T-helper 9 cell (primary cell): Measurements from ENCODE around the gene ATRNL1.
"Not testable (repeated sequence)": the region's sequence is repeated elsewhere in the genome, so short reads cannot be mapped to it uniquely, and the experiment has no call there.

Source experiments
- DNase-seq: peaks from one replicate; pipeline ENCODE4 v3.0.0-alpha.2; 2020

Gene ATRNL1

DNA sequence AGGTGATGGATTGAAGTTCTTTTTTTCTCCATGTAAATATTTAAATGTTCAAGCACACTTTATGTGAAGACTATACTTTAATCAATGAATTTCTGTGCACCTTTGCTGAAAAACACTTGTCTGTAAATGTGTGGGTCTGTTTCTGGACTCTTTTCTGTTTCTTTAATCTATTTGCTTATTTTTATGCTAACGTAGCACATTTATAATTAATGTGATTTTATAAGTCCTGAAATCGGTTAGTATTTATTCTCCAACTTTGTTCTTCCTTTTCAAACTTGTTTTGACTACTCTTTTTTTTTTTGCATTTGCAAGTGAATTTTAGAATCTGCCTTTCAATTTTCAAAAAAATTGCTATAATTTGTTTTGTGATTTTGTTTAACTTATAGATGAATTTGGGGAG lies 334.4 kb downstream of the ATRNL1 start:
- no peak for DNase-seq

- no peak for DNase-seq
Observed at GRCh38 chr10:115432188-115432819, 339.1 kb downstream of the ATRNL1 start.

DNA sequence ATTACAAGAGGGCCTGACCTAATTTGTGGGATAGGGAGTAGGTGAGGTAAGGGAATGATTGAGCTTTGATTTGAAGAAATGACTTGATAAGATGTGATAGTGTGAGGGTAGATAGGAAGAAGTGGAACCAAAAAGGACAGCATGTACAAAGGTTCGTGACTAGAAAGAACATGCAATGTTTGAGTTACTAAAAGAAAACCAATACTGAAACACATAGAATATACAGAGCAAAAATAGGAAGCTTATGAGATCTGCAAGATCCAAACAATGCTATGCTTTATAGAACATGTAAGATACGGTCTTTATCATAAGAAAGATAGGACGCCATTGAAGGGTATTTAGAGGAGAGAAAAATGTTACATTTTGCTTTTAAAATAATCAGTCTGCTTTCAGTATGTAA lies 343.8 kb downstream of the ATRNL1 start:
- DNase-seq: no peak

- no peak for DNase-seq
Observed at GRCh38 chr10:115441907-115442545, 348.9 kb downstream of the ATRNL1 start.

- DNase-seq: no peak
Observed at GRCh38 chr10:115456812-115457211, 363.6 kb downstream of the ATRNL1 start.

DNA sequence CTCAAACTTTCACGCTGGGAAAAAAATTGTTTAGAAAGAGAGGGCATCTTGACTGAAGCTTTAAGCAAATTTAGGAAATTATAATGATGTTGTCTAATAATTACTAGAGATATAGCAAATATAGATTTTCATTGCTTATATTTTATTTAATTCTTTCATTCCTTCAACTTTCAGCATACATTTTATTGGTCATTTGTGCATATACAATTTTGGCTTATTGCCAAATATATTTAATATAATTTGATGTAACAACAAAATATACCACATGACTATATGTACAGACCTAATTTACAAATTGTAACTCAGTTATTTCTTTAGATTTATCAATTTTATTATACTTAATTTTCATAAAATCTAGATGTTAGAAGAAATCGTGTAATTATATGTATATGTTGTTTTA lies 390.1 kb downstream of the ATRNL1 start:
- no peak for DNase-seq

DNA sequence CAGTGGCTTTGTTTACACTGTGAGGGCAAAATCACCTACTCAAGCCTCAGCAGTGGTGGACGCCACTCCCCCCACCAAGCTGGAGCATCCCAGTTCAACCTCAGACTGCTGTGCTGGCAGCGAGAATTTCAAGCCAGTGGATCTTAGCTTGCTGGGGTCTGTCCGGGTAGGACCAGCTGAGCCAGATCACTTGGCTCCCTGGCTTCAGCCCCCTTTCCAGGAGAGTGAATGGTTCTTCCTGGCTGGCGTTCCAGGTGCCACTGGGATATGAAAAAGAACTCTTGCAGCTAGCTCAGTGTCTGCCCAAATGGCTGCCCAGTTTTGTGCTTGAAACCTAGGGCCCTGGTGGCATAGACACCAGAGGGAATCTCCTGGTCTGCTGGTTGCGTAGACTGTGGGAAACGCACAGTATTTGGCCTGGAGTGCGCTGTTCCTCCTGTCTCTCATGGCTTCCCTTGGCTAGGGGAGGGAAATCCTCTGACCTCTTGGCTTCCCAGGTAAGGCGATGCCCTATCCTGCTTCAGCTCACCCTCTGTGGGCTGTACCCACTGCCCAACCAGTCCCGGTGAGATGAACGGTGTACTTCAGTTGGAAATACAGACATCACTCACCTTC lies 398.5 kb downstream of the ATRNL1 start:
- no peak for DNase-seq

GRCh38 chr10:115503546-115503945 lies 410.4 kb downstream of the ATRNL1 start:
- no peak for DNase-seq

DNA sequence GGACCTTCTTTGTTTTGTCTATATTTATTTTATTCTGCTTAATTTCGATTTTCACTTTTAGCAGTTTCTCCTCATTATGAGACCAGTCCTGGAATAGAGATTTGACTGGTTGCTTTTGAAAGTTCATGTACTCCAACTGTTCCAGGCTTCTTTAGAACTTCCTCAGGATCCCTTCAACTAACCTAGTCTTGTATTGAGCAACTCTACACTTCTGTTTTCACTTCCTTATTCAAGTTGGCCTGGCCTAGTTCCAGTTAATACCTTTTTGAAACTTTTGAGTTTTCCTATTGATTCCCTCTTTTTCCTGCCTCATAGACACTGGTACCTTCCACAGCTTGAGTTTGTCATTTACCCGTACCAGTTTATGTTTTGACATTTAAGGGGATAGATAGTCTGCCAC lies 421.7 kb downstream of the ATRNL1 start:
- no peak for DNase-seq

GRCh38 chr10:115525141-115525540 lies 432.0 kb downstream of the ATRNL1 start:
- no peak for DNase-seq

GRCh38 chr10:115527682-115528081 lies 434.5 kb downstream of the ATRNL1 start:
- DNase-seq: not testable (repeated sequence)

- not testable (repeated sequence) for DNase-seq
Observed at GRCh38 chr10:115536401-115536800, 443.2 kb downstream of the ATRNL1 start.

DNA sequence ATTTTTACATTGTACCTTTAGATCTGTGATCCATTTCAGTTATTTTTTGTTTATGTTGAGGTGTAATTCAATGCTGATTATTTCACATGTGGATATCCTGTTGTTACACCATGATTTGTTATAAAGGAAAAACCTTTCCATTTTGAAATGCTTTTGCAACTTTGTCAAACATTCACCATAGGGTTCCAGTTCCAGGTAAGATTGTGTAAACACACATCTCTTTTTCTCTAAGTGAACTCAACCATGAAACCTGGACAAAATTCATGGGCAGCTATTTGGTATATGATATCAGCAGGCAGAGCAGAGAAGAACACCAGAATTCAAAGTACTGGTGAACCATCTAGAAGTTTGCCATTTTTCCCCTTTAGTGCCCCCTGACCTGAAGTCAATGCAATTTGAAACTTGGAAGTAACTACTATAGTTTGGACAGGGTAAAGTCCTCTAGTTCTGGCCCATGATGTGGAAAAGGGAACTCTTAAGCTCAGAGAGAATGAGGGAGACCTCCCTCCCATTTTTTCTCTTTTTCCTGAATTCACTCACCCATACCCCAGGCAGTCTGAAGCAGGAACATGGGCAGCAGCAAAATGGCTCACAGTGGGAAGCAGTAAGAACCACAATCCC lies 446.1 kb downstream of the ATRNL1 start:
- no peak for DNase-seq

DNA sequence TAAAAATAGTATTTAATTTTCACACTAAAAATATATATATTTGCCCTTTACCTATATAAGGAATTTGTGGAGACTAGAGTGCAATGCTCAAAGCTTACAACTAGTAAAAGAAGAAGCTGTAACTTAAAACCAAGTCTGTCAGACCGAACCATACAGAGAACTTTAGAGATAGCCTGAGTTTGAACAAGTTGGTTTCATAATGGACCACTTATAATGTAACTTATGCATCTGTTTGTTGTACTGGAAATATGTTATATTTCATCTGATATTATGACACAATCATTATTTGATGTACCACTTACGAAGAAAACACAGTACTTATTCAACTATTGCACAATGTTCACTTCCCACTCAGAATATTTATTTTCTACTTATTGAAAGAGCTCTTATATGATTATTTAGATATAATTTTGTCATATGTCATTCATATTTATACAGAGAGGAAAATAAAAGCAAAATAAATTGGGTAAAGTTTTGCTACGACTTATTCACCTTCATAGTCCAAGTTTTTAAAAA lies 462.8 kb downstream of the ATRNL1 start:
- no peak for DNase-seq

GRCh38 chr10:115558252-115558651 lies 465.1 kb downstream of the ATRNL1 start:
- DNase-seq: no peak

DNA sequence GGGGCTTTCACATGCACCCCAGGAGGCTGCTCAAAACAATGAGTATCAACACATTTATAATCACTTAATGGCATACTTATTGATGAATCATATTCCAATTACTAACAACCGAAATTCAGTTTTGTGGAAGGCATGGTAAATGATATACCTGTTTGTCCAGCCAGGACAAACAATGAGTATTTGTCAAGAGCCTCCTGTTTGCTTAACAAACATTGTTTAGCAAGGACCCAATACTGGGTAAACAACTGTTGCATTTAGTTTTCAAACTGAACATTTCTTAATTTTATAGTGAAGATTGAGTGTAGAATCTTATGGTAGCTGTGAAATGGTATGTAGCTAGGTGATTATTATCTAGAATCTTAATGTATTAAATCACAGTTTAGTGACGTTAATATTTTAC lies 473.7 kb downstream of the ATRNL1 start:
- DNase-seq: no peak

DNA sequence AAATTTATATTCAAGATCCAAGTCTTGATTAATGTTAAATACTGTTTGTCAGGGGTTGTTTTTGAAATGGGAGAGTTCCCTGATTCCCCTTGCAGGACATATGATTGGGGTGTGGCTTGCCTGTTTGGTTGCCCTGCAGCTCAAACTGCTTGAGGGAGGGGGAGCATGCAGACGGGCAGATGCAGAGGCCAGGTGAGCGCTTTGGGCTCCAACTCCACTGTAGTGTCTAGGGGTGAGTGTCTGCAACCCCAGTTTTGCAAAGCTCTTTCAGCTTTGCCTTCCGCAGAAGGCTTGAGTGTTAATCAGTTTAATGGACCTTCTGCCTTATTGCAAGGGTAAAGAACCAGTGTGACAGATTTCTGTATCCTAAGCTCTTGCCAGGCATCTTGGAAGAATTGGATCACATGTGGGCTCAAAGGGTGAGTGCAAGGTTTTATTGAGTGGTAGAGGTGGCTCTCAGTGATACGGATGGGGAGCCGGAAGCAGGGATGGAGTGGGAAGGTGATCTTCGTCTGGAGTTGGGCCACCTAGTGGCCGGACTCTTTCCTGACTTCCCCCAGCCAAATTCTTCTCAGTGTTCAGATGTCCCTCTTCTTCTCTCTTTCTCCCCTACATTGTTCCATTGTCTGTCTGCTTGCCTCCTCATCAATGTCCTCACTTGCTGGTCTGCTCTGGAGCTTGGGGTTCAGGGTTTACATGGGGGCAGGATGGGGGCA lies 479.7 kb downstream of the ATRNL1 start:
- no peak for DNase-seq

GRCh38 chr10:115580239-115580638 lies 487.1 kb downstream of the ATRNL1 start:
- DNase-seq: no peak

GRCh38 chr10:115593060-115593459 lies 499.9 kb downstream of the ATRNL1 start:
- DNase-seq: no peak

GRCh38 chr10:115604627-115605026 lies 511.5 kb downstream of the ATRNL1 start:
- DNase-seq: no peak

DNA sequence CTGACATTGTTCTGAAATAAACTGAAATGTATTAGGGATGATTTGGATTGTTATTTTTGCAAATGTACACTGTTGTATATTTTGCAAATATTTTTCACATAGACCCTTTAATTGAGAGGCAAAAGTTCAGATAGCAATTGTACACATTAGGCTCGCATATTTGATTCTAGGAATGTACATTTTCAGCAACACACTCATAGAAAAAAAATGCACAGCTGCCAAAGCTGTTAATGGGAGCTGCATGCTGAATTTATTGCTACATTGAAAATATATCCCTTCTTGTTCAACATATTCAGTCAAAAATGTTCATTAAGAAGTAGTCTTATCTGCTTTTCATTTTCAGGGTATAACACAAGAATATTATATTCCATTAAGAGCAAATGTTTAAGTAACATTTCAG lies 512.9 kb downstream of the ATRNL1 start:
- no peak for DNase-seq

- DNase-seq: no peak
Observed at GRCh38 chr10:115606741-115607140, 513.6 kb downstream of the ATRNL1 start.

DNA sequence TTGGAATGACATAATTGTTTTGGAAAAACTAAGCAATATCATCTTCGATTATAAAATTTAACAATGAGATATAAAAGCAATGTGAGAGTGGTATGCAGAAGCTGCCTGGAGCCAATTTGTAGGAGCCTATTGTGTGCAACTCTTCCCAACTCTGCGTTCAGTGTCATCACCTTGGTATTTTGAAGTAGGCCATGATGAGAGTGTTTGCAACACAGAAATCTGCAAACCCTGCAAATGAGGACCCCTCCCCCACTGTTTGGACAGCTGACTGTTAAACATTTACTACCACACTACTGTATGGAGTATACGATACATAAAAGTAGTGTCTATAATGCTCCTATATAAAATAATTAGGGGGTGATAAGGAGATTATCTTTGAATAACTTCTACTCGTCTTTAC lies 531.3 kb downstream of the ATRNL1 start:
- DNase-seq: no peak
